ENCODE data around the gene EPB41L3. TPM values are rescaled to one million over a fixed set of nuclear protein-coding genes. Genes with fewer than 3 reads are reported as not detected.

The EPB41L3 gene
- total and polyA plus RNA-seq, 10 of the 15 experiments (the other 5 are each of a cell fraction or from before 2014, with no cell fraction given): 0.11 to 0.69 (median 0.23) TPM; not detected in 6

DNA sequence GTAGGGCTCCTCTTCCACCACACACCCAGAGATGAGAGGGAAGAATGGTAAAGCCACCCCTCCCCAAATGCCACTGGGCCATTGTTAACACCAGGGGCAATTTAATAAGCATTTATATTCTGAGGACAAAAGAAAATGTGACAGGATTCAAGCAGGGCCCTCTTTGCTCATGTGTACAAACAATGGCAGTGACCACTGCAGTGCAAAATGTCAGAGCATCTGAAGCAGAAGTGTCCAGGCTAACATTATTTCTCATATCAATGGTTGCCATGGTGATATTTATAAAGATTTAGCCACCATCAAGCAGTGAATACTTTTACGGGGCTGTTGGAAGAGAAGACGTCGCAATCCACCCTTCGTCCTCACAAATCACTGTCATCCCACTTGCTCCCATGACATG is 10.8 kb upstream of the EPB41L3 start (continued):
- TF ChIP-seq, protein P1, sequence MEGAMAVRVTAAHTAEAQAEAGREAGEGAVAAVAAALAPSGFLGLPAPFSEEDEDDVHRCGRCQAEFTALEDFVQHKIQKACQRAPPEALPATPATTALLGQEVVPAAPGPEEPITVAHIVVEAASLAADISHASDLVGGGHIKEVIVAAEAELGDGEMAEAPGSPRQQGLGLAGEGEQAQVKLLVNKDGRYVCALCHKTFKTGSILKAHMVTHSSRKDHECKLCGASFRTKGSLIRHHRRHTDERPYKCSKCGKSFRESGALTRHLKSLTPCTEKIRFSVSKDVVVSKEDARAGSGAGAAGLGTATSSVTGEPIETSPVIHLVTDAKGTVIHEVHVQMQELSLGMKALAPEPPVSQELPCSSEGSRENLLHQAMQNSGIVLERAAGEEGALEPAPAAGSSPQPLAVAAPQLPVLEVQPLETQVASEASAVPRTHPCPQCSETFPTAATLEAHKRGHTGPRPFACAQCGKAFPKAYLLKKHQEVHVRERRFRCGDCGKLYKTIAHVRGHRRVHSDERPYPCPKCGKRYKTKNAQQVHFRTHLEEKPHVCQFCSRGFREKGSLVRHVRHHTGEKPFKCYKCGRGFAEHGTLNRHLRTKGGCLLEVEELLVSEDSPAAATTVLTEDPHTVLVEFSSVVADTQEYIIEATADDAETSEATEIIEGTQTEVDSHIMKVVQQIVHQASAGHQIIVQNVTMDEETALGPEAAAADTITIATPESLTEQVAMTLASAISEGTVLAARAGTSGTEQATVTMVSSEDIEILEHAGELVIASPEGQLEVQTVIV (IDR thresholded peaks at IDR 0.05; ENCODE audit: borderline replicate concordance, partially characterized antibody): no peak
- TF ChIP-seq FOXK2 (IDR thresholded peaks at IDR 0.05): no peak
- TF ChIP-seq, protein P2, sequence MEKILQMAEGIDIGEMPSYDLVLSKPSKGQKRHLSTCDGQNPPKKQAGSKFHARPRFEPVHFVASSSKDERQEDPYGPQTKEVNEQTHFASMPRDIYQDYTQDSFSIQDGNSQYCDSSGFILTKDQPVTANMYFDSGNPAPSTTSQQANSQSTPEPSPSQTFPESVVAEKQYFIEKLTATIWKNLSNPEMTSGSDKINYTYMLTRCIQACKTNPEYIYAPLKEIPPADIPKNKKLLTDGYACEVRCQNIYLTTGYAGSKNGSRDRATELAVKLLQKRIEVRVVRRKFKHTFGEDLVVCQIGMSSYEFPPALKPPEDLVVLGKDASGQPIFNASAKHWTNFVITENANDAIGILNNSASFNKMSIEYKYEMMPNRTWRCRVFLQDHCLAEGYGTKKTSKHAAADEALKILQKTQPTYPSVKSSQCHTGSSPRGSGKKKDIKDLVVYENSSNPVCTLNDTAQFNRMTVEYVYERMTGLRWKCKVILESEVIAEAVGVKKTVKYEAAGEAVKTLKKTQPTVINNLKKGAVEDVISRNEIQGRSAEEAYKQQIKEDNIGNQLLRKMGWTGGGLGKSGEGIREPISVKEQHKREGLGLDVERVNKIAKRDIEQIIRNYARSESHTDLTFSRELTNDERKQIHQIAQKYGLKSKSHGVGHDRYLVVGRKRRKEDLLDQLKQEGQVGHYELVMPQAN (conservative IDR thresholded peaks at IDR 0.05): no peak
- TF ChIP-seq, protein P3, sequence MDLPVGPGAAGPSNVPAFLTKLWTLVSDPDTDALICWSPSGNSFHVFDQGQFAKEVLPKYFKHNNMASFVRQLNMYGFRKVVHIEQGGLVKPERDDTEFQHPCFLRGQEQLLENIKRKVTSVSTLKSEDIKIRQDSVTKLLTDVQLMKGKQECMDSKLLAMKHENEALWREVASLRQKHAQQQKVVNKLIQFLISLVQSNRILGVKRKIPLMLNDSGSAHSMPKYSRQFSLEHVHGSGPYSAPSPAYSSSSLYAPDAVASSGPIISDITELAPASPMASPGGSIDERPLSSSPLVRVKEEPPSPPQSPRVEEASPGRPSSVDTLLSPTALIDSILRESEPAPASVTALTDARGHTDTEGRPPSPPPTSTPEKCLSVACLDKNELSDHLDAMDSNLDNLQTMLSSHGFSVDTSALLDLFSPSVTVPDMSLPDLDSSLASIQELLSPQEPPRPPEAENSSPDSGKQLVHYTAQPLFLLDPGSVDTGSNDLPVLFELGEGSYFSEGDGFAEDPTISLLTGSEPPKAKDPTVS (IDR thresholded peaks at IDR 0.05; ENCODE audit: low read depth, low read length): no peak
- no peak for TF ChIP-seq SPI1 (IDR thresholded peaks at IDR 0.05; ENCODE audit: borderline replicate concordance, insufficient read depth, low read depth, low read length)
- no peak for TF ChIP-seq ZNF207 (IDR thresholded peaks at IDR 0.05; ENCODE audit: borderline replicate concordance)
- no peak for TF ChIP-seq DPF2 (IDR thresholded peaks at IDR 0.05)
- no peak for TF ChIP-seq MEF2A (IDR thresholded peaks at IDR 0.05; ENCODE audit: insufficient read depth, low read depth, low read length)
- no peak for TF ChIP-seq SMC3 (IDR thresholded peaks at IDR 0.05; ENCODE audit: borderline replicate concordance, low read length)
- no peak for TF ChIP-seq CREM (IDR thresholded peaks at IDR 0.05; ENCODE audit: low read depth)
- no peak for TF ChIP-seq POU2F2 (IDR thresholded peaks at IDR 0.05; ENCODE audit: borderline replicate concordance, low read depth, low read length)
- no peak for TF ChIP-seq CBX3 (IDR thresholded peaks at IDR 0.05; ENCODE audit: borderline replicate concordance, low read depth)
- no peak for TF ChIP-seq SREBF1 (IDR thresholded peaks at IDR 0.05; ENCODE audit: low read length)
- TF ChIP-seq NFYA (IDR thresholded peaks at IDR 0.05; ENCODE audit: borderline replicate concordance, low read depth, low read length): no peak
- no peak for TF ChIP-seq ESRRA (IDR thresholded peaks at IDR 0.05; ENCODE audit: low read length)

All from GM12878 (cell line).